HepG2 (cell line): ENCODE data around the gene TMEM167B. TPM values are rescaled to one million over a fixed set of nuclear protein-coding genes. Genes with fewer than 3 reads are reported as not detected.

Source experiments
- CTCF ChIP-seq: sonication (generic); formaldehyde crosslinking; IDR thresholded peaks from 2 replicates; pipeline ENCODE4 v1.5.0; 2020; ENCODE audit warnings: mild to moderate bottlenecking, missing genetic modification reagents, moderate library complexity
- HDAC6 ChIP-seq: fragments of 200-600 bp; sonication (generic); IDR thresholded peaks from 2 replicates; pipeline ENCODE4 v1.7.0; 2017; ENCODE audit warnings: mild to moderate bottlenecking, antibody characterized with exemption, low read length, low read depth
- HES4 ChIP-seq: sonication (generic); formaldehyde crosslinking; IDR thresholded peaks from 2 replicates; pipeline ENCODE4 v1.9.0; 2021; ENCODE audit warnings: mild to moderate bottlenecking, missing genetic modification reagents, borderline replicate concordance
- HNRNPK ChIP-seq: fragments of 200-400 bp; formaldehyde crosslinking; IDR thresholded peaks from 2 replicates; pipeline ENCODE4 v1.6.1; 2018; ENCODE audit warnings: low read length, low read depth, moderate library complexity, mild to moderate bottlenecking; ENCODE audit not compliant: poor library complexity, severe bottlenecking
- HOXA3 ChIP-seq: sonication (generic); formaldehyde crosslinking; IDR thresholded peaks from 2 replicates; pipeline ENCODE4 v1.5.0; 2020; ENCODE audit warnings: missing genetic modification reagents
- NR2F1 ChIP-seq, 2 experiments: fragments of 450-650 bp in 1 of 2; formaldehyde crosslinking in 1 of 2; IDR thresholded peaks; 2 replicates each; pipeline versions ENCODE4 v1.5.0 to v1.6.1; 2016 to 2020; ENCODE audit warnings: mild to moderate bottlenecking in 1 of 2, missing compliant biosample characterization in 1 of 2, missing genetic modification reagents in 1 of 2, moderate library complexity in 1 of 2
- SETDB1 ChIP-seq: sonication (generic); formaldehyde crosslinking; IDR thresholded peaks from 2 replicates; pipeline ENCODE4 v1.5.1; 2020; ENCODE audit warnings: missing genetic modification reagents, mild to moderate bottlenecking, borderline replicate concordance
- ZFP37 ChIP-seq: sonication (generic); formaldehyde crosslinking; IDR thresholded peaks from 2 replicates; pipeline ENCODE4 v1.4.0; 2020; ENCODE audit warnings: missing genetic modification reagents, borderline replicate concordance
- ZNF317 ChIP-seq: sonication (generic); formaldehyde crosslinking; IDR thresholded peaks from 2 replicates; pipeline ENCODE4 v1.5.0; 2020; ENCODE audit warnings: mild to moderate bottlenecking, missing genetic modification reagents
- ZNF563 ChIP-seq: sonication (generic); formaldehyde crosslinking; IDR thresholded peaks from 2 replicates; pipeline ENCODE4 v1.8.0; 2022; ENCODE audit warnings: mild to moderate bottlenecking, moderate library complexity, missing genetic modification reagents
- ZNF720 ChIP-seq: sonication (generic); formaldehyde crosslinking; IDR thresholded peaks from 2 replicates; pipeline ENCODE4 v1.4.0; 2020; ENCODE audit warnings: missing genetic modification reagents
- polyA plus RNA-seq, 8 experiments: library from polyadenylated mRNA; depleted of rRNA in 3 of 8; stranded (reverse) in 7 of 8; unstranded in 1 of 8; fragments of >200 nt; fragmentation: Illumina TruSeq in 4 of 8; extraction: Trizol in 4 of 8; gene quantifications; 2 replicates each; pipeline versions ENCODE4 v1.2.1 to v1.2.3, GENCODE V29; 2011 to 2016; ENCODE audit warnings: low read depth in 4 of 8, missing spikeins in 1 of 8, mixed read lengths in 1 of 8; ENCODE audit not compliant: insufficient read depth in 1 of 8
- total RNA-seq, 5 experiments: library from RNA; depleted of rRNA; stranded (reverse); fragments of >200 nt; fragmentation: Illumina TruSeq; extraction: Trizol; gene quantifications; 2 replicates each; pipeline ENCODE4 v1.2.3, GENCODE V29; 2016; ENCODE audit warnings: low read depth in 1 of 5
- TF ChIP-seq, protein P1 (sequence below): sonication (generic); formaldehyde crosslinking; IDR thresholded peaks from 2 replicates; pipeline ENCODE4 v1.5.1; 2020; ENCODE audit warnings: mild to moderate bottlenecking, moderate library complexity, missing genetic modification reagents
- TF ChIP-seq, protein P2 (sequence below): sonication (generic); formaldehyde crosslinking; IDR thresholded peaks from 2 replicates; pipeline ENCODE4 v1.4.0; 2020; ENCODE audit warnings: missing genetic modification reagents
- TF ChIP-seq, protein P3 (sequence below): IDR thresholded peaks from 2 replicates; pipeline ENCODE4 v1.6.1; 2016; ENCODE audit warnings: low read depth, control low read depth
- TF ChIP-seq, protein P4 (sequence below): sonication (generic); formaldehyde crosslinking; conservative IDR thresholded peaks from 2 replicates; pipeline ENCODE4 v1.8.1; 2023; ENCODE audit warnings: missing genetic modification reagents
- TF ChIP-seq, protein P5 (sequence below): sonication (generic); formaldehyde crosslinking; IDR thresholded peaks from 2 replicates; pipeline ENCODE4 v1.4.0; 2020; ENCODE audit warnings: missing genetic modification reagents, borderline replicate concordance

TMEM167B gene
- total and polyA plus RNA-seq, 2 of the 13 experiments (the other 11 are each of a cell fraction or from before 2014, with no cell fraction given) = 9.5 to 22.4 TPM

DNA sequence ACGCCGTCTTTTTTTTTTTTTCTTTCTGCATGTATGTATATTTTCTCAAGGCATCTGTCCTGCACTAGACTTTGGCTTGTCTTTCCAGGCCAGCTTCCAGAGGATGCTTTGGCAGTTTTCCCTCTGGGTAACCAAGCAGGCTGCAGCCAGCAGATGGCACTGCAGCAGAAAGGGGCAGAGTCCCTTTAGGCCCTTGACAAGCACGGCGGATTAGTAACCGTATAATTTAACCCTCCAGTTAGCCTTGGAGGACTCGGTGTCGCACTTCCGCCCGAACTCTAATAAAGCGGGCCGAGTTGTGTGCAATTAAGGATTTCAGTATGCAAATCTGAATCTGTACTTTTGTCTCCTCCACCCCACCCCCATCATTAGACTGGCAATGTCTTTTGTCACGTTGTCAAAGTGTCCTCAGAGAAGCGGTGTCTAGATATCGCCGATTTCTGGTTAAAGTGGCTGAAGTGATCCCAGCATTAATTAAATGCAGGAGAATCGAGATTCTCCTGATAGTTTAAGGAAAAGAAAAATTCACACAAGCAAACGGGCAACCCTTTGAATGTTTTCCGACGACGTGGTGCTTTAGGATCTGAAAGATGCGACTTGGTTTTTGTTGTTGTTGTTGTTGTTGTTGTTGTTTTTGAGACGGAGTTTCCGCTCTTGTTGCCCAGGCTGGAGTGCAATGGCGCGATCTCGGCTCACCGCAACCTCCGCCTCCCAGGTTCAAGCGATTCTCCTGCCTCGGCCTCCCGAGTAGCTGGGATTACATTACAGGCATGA, 1.1 kb upstream of the TMEM167B start (continued):
- TF ChIP-seq ZFP37 (CRISPR knock-in tag) = no peak
- TF ChIP-seq NR2F1 (CRISPR knock-in tag; IDR thresholded peaks at IDR 0.05) = no peak
- peak; percentile 60; the same call in 1 of the 2 replicates for TF ChIP-seq HOXA3 (CRISPR knock-in tag)
- TF ChIP-seq, protein P1, sequence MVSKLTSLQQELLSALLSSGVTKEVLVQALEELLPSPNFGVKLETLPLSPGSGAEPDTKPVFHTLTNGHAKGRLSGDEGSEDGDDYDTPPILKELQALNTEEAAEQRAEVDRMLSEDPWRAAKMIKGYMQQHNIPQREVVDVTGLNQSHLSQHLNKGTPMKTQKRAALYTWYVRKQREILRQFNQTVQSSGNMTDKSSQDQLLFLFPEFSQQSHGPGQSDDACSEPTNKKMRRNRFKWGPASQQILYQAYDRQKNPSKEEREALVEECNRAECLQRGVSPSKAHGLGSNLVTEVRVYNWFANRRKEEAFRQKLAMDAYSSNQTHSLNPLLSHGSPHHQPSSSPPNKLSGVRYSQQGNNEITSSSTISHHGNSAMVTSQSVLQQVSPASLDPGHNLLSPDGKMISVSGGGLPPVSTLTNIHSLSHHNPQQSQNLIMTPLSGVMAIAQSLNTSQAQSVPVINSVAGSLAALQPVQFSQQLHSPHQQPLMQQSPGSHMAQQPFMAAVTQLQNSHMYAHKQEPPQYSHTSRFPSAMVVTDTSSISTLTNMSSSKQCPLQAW = no peak
- no peak for TF ChIP-seq SETDB1 (CRISPR knock-in tag)
- no peak for TF ChIP-seq ZNF720 (CRISPR knock-in tag)
- TF ChIP-seq, protein P2, sequence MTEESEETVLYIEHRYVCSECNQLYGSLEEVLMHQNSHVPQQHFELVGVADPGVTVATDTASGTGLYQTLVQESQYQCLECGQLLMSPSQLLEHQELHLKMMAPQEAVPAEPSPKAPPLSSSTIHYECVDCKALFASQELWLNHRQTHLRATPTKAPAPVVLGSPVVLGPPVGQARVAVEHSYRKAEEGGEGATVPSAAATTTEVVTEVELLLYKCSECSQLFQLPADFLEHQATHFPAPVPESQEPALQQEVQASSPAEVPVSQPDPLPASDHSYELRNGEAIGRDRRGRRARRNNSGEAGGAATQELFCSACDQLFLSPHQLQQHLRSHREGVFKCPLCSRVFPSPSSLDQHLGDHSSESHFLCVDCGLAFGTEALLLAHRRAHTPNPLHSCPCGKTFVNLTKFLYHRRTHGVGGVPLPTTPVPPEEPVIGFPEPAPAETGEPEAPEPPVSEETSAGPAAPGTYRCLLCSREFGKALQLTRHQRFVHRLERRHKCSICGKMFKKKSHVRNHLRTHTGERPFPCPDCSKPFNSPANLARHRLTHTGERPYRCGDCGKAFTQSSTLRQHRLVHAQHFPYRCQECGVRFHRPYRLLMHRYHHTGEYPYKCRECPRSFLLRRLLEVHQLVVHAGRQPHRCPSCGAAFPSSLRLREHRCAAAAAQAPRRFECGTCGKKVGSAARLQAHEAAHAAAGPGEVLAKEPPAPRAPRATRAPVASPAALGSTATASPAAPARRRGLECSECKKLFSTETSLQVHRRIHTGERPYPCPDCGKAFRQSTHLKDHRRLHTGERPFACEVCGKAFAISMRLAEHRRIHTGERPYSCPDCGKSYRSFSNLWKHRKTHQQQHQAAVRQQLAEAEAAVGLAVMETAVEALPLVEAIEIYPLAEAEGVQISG = peak; percentile 96
- TF ChIP-seq, protein P3, sequence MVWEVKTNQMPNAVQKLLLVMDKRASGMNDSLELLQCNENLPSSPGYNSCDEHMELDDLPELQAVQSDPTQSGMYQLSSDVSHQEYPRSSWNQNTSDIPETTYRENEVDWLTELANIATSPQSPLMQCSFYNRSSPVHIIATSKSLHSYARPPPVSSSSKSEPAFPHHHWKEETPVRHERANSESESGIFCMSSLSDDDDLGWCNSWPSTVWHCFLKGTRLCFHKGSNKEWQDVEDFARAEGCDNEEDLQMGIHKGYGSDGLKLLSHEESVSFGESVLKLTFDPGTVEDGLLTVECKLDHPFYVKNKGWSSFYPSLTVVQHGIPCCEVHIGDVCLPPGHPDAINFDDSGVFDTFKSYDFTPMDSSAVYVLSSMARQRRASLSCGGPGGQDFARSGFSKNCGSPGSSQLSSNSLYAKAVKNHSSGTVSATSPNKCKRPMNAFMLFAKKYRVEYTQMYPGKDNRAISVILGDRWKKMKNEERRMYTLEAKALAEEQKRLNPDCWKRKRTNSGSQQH (CRISPR knock-in tag) = no peak
- peak; percentile 92 for TF ChIP-seq CTCF
- no peak for TF ChIP-seq HDAC6
- no peak; the same call in 1 of the 2 replicates for TF ChIP-seq ZNF317 (CRISPR knock-in tag)
- TF ChIP-seq, protein P4, sequence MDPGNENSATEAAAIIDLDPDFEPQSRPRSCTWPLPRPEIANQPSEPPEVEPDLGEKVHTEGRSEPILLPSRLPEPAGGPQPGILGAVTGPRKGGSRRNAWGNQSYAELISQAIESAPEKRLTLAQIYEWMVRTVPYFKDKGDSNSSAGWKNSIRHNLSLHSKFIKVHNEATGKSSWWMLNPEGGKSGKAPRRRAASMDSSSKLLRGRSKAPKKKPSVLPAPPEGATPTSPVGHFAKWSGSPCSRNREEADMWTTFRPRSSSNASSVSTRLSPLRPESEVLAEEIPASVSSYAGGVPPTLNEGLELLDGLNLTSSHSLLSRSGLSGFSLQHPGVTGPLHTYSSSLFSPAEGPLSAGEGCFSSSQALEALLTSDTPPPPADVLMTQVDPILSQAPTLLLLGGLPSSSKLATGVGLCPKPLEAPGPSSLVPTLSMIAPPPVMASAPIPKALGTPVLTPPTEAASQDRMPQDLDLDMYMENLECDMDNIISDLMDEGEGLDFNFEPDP = no peak
- TF ChIP-seq HNRNPK = no peak
- TF ChIP-seq, protein P5, sequence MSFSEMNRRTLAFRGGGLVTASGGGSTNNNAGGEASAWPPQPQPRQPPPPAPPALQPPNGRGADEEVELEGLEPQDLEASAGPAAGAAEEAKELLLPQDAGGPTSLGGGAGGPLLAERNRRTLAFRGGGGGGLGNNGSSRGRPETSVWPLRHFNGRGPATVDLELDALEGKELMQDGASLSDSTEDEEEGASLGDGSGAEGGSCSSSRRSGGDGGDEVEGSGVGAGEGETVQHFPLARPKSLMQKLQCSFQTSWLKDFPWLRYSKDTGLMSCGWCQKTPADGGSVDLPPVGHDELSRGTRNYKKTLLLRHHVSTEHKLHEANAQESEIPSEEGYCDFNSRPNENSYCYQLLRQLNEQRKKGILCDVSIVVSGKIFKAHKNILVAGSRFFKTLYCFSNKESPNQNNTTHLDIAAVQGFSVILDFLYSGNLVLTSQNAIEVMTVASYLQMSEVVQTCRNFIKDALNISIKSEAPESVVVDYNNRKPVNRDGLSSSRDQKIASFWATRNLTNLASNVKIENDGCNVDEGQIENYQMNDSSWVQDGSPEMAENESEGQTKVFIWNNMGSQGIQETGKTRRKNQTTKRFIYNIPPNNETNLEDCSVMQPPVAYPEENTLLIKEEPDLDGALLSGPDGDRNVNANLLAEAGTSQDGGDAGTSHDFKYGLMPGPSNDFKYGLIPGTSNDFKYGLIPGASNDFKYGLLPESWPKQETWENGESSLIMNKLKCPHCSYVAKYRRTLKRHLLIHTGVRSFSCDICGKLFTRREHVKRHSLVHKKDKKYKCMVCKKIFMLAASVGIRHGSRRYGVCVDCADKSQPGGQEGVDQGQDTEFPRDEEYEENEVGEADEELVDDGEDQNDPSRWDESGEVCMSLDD (CRISPR knock-in tag) = no peak
- no peak for TF ChIP-seq ZNF563 (CRISPR knock-in tag)
- TF ChIP-seq HES4 (CRISPR knock-in tag) = no peak
